SK-N-SH (cell line): ENCODE results near the gene FAM219B.

Source experiments
- EP300 ChIP-seq, 2 experiments: IDR thresholded peaks; 2 replicates each; pipeline versions ENCODE4 v1.4.0 to v1.6.1; 2012; ENCODE audit warnings: borderline replicate concordance in 1 of 2, low read depth in 1 of 2, low read length in 1 of 2
- FOSL2 ChIP-seq: IDR thresholded peaks from 2 replicates; pipeline ENCODE4 v1.4.0; 2012; ENCODE audit warnings: low read depth, mild to moderate bottlenecking, moderate library complexity, borderline replicate concordance
- MAX ChIP-seq: IDR thresholded peaks from 2 replicates; pipeline ENCODE4 v1.4.0; 2012; ENCODE audit warnings: low read depth
- MEF2A ChIP-seq: IDR thresholded peaks from 2 replicates; pipeline ENCODE4 v1.4.0; 2012; ENCODE audit warnings: low read depth, borderline replicate concordance
- POLR2AphosphoS5 ChIP-seq: IDR thresholded peaks from 2 replicates; pipeline ENCODE4 v1.6.1; 2012; ENCODE audit warnings: low read depth, low read length

- TF ChIP-seq EP300 (IDR thresholded peaks at IDR 0.05; ENCODE audit: borderline replicate concordance in 1 of 2, low read depth in 1 of 2, low read length in 1 of 2) (no peak), MEF2A (no peak), FOSL2 (no peak), MAX (no peak), POLR2AphosphoS5 (no peak)
Measured at GRCh38 chr15:74908635-74909034, 2.0 kb upstream of the FAM219B start.
